GM04504 (cell line): Measurements from ENCODE around the gene REX1BD.

ENCODE experiments used
- DNase-seq: peaks from one replicate; pipeline ENCODE4 v3.0.0-alpha.2; 2012; ENCODE audit warnings: low read depth

Gene REX1BD

DNA sequence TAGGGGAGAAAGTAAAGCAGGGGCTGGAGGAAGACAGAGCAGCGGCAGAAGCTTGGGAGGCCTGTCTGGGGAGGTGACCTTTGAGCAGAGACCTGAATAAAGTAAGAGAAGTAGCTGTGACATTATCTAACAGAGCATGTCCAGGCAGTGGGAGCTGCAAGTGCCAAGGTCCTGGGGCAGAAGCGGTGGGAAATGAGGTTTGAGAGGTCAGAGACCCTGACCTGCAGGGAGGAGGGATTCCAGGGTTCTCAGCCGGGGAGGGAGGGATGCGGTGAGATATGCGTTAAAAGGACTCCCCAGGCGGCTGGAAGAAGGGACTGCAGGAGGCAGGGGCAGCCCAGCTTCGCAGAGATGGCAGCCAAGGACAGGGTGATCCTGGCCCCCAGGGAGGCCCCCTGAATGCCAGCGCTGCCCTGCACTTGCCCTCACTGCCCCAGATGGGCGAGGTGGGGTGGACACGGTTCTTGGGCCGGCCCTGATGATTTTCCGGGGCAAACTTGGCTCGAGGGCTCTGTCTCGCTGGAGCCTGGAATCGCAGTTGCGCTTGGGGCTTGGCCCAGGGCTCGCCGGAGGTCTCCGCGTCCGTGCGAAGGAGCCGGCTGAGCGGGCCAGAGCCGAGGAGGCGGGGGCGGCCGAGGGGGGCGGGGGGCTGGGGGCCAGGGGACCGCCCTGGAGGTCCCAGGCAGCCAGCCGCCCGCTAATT is 14.8 kb downstream of the REX1BD start:
- no peak for DNase-seq

DNA sequence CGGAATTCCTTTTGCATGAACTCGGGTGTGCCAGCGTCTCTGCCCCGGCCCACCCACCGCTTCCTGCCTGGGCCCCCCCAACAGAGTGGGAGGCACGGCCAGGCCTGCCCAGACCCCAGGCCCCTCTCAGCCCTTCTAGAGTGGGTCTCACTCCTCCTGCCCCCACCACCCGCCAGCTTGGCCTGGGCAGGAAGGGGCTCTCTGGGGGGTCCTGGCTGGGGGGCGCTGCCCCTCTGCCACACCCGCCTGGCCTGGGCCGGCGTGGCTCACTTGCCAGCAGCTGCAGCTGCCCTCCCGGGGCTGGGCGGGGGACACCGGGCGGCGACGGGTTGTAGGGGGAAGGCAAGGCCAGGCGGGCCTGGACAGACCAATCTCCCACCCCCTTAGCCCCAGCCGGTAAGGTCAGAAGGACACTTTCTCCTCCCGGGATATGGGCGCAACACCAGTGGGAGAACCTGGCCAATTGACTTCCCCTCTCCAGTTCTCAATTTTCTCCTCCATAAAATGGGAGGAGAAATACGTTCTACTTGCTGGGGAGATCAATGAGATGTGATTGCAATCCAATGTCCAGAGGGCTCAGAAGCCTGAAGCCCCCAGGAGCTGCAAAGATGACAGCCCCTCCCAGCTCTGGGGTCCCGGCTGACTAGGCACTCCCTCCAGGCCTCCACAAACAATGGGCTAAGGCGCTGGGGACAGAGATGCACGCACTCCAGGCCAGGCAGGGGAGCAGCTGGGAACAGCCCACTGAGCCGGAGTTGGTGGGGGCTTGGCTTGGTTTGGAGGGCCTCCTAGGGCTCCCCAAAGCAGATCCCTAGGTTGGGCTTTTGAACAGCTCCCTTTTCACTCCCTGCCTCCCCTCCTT is 15.6 kb downstream of the REX1BD start:
- no peak for DNase-seq

DNA sequence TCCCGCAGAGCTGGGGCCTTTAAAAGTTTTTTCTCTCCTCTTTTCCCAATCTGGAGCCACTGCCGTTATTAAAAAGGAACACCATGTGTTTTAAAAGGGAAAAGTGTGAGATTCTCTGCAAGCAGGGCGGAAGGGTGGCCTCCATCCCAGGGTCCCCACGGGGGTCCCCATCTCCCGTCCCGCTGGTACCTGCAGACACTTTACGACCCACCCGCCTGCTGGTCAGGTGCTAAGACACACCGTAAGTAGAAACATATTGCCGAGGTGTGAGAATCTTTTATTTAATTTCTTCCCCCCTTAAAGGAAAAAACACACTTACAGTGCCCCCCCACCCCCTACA is 16.2 kb downstream of the REX1BD start:
- no peak for DNase-seq

DNA sequence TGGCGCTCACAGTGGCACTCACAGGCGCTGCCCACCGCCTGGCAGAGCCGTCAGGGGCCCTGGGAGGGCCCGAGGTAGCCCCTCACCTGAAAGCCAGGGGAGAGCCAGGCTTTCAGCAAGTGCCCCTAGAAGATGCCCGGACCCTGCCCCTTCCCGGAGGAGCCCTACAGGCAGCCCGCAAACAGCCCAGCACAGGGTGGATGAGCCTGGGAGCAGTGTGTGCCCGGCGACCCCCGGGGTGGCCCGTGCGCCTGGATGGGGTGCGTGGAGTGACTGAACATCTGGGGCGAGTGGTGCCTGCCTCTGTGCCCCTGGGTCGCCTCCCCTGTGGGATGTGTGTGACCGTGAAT is 16.6 kb downstream of the REX1BD start:
- DNase-seq, result no peak

DNA sequence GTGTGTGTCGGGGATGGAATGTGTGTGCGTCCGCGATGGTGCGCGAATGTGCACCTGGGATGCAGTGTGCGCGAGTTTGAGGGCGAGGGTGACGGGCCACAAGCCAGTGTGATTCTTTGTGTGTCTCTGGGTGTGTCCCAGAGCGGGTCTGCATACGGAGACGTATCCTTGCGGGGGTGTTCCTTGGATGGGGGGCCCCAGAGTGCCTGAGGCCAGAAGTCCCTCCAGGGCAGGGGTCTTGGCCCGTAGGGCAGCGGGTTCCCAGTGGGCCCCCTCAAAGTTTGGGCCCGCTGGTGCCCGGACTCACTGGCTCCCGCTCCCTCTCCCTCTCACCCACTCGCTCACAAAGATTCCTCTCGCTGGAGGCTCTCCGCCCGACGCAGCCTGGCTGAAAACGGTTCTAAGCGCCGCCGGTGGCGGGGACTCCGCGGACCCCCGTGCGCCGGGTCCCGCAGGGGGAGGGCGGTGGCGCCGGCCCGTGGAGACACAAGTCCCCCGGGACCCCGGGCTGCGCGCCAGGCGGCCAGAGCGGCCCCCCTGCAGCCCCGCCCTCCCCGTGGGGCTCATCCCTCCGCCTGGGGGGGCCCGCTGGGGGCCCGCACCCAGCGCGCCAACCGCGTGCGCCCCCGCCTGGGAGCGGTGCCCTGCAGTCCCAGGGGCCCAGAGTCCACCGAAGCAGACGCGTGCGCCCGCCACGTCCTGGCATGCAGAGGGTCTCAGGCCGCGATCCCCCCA is 17.1 kb downstream of the REX1BD start:
- DNase-seq, result no peak

DNA sequence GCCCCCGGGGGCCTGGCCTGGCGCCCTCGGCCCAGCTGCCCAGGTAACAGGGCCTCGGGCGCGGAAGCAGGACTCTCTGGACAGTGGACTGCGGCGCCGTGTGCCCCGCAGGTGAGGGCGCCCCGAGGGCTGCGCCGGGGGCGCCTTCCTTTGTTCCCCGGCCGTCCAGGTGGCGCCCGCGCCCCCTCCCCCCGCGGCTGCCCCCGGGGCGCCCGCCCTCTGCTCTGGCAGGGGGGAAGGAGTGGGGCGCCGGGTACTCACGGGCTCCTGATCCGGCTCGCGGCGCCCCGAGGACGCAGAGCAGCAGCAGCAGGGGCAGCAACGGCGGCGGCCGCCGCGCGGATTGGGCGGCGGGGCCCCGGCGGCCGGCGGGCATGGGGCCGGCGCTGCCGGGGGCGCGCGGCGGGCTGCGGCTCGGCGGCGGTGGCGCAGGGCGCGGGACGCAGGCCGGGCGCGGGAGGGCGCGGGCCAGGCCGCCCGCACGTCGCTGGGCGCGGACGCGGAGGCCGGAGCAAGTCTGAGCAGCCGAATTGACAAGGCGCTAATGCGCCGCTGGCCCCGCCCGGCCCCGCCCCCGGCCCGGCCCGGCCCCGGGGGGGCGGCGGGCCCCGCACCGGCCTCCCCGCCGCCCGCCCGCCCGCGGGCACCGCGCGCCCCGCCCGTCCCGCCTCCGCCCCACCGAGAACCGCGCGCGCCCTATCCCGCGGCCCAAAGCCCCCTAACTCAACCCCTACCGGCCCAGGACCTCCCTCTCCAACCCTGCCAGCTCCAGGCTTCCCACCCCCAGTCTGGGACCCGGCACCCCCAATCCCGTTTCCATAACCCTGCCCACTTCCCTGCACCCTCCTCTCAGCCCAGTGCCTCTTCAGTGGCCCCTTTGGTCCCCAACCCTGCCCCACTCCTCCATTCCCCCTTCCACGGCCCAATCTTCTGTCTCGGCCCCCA is 18.0 kb downstream of the REX1BD start, which contains the start of gene CRLF1:
Gene CRLF1, minus strand, starts transcription at position 519 of the 945 bp plus-strand sequence. Its CDS starts 143 bp downstream, at position 376.
- no peak for DNase-seq

DNA sequence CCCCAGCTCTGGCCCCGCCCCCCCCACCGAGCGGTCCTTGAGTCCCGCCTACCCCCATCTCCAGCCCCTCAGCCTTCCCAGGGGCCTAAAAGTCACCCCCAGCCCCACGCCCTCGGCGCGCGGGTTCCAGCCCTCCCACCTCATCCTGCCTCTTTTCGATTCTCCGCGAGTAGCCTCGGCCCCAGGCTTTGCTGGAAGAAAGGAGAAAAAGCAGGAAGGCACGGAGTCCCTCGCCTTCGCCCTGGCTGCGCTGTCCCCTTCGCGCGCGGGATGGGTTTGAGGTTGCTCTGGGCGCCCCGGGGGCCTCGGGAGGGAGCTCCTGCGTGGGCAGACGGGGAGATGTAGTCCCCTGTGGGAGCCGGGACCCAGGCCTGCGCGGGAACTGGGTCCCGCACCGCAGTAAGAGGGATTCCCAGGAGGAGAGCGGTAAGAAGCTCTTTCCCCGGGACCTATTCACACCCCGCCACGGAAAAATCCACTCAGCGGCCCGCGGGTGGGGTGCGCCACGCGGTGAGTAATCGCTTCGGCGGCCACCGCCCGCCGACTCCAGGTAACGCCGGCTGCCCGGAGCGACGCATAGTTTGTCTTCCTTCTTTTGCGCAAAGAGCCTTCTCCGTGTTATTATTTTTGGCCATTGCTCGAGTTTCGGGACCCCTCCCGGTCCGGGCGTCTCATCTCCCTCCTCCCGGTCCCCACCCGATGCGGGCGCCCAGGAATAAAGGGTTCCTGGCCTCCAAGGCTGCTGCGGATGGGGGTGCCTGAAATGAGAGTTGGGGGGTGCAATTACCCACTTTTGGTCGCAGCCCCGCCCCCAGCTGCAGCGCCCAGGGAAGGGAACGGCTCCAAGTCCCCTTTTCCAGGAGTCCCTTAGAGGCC is 18.9 kb downstream of the REX1BD start:
- no peak for DNase-seq

DNA sequence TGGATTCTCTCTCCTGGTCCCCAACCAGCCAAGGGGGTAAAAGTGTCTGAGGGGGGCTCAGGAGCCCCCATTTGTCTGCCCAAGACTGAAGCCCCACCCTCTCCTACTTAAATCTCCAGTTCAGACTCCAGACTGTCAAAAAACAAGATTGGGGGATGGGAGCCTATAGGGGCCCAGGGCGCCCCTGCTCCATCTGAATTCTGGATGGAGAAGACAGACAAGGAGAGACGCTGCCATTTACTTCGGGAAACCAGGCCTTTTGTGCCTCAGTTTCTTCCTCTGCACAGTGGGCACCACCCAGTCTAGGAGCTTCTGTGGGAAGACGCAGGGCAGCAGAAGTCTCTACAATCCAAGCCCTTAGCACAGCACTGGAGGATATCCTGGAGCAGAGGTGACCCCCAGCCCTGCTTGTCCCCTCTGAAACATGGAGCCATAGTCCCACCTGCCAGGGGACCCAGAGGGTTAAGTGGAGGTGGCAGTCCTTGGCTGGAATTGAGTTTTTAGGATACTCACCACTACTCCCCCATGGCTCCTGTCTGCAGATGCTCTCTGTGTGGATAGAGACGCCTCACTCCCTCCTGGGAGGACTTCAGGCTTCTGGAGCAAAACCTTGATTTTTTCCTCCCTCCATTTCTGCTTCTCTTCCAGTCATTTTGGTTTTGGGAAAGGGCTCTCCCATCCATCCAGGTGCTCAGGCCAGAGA is 19.7 kb downstream of the REX1BD start:
- DNase-seq, result no peak

DNA sequence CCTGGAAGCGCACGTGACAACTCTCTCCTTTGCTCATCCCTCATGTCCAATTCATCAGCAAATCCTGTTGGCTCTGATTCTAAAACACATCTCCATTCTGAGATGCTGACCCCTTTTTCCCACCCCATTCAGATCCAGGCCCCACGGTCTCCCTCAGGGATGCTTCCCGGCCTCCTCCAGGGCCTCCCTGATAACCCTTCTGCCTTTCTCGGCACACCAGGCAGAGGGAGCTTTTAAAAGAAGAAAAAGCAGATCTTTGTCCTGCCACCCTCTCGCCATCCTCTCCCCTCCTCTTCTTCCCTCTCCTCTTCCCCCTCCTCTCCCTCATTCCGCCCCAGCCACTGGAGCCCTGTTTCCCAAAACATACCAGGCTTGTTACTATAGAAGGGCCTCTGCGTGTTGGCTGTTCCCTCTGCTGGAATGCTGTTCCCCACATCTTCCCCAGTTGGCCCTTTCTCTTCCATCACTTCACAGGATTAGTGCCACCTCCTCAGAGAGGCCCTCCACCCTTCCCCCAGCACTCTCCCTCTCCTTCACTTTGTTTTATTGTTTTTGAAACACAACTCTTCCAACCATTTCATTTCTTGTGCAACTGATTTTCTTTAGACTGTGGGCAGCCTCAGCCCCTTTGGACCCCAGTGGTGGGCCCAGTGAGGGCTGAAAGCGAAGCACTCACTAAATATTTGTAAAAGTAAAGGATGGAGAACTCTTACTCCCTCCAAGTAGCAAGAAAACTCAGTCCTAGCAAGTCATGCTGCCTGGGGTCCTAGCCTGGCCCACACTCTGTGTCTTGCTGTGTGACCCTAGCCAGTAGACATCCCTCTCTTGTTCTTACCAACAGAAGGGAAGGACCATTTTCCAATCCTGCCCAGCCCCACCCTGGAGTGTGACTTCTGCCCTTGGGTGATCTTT is 20.5 kb downstream of the REX1BD start:
- no peak for DNase-seq

DNA sequence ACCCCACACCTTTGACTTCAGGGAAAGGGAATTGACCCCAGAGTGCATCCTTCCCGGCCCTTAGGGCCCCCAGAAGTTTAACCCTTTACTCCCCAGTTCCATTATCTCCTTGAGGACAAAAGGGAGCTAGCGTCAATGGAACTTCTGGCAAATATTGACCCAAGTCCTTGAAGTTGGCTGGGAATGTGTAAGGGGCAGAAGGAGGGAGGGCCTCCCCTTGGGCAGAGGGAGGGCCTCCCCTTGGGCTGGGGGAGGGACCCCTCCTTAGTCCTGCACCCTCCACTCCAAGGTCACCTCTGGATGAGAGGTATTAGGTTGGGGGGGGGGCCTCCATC is 21.1 kb downstream of the REX1BD start:
- DNase-seq, result no peak

DNA sequence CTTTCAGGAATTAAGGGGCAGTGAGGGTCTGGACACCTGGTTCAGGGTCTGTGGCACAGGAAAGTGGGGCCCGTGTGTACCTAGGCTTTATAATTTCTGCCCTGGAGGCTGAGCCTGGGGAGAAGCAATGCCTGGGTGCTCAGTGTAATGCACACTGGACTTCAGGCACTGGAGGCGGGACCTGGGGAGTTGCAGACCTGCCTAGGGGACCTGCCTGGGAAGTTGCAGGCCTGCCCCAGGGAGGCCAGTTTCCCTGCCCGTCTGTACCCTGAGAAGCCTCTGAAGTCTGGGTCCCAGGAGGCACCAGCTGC is 21.6 kb downstream of the REX1BD start:
- DNase-seq, result no peak

DNA sequence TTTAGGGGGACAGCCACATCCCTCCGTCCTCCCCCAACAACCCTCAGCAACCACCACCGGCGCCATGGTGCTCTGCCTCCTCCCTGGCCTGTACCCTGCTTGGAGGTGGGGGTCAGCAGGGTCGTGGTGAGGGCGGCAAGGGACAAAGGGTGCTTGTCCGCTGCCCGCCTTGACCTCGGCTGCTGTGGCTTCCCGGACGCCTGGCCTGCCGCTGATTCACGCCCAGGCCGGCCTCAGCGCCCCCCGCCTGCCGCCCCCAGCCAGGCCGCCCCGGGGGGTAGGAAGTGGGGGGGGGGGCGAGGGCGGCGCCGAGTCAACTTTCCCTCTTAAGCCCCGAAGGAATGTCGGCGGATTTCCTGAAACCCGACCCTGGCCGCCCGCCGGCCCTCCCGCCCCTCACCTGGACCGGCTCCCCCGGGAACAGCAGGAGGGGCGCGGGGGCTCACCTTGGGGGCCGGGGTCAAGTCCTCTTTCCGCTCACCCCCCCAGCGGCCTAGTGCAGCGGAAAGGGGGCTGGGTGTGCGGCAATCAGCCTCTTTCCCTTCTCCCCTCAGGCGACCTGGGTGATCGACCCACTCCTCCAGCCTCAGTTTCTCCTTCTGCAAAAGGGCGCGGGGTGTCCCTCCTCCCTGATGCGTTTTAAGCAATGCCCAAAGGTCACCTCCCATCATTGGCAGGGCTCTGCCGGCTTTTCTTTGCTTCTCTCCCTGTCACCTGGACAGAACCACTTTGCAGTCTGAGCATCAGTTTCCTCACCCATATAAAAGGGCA is 22.1 kb downstream of the REX1BD start:
- no peak for DNase-seq

DNA sequence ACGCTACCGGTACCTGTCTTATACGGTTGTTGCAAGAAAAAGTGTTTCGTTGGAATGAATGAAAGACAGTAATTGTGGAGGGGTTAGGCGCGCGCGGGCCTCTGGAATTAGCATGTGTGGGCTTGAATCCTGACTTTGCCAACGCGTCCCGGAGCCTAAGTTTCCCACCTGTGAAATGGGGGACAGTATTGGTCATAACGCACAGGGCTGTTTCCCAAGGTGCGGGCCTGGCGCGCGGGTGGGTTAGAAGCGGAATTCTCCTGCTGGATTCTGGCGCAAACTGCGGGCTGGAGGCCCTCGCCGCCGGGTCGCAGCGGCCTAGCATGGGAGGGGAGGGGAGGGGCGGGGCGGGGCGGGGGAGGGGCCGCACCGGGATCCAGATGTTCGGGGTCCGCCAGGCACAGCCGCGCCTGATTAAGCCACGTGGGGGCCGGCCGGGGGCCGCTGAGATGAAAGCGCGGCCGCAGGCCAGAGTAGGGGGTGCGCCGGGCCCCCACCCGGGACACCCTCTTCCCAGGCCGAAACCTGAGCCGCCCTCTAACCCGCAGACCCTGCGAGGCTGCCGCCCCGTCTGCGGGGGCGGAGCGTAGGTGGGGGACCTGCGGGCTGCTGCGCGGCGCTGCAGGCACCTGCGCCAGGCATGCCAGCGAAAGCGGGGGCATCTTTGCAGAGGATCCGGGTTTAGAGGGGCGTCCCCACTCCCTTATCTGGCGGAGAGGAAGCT is 22.9 kb downstream of the REX1BD start:
- DNase-seq, result no peak

DNA sequence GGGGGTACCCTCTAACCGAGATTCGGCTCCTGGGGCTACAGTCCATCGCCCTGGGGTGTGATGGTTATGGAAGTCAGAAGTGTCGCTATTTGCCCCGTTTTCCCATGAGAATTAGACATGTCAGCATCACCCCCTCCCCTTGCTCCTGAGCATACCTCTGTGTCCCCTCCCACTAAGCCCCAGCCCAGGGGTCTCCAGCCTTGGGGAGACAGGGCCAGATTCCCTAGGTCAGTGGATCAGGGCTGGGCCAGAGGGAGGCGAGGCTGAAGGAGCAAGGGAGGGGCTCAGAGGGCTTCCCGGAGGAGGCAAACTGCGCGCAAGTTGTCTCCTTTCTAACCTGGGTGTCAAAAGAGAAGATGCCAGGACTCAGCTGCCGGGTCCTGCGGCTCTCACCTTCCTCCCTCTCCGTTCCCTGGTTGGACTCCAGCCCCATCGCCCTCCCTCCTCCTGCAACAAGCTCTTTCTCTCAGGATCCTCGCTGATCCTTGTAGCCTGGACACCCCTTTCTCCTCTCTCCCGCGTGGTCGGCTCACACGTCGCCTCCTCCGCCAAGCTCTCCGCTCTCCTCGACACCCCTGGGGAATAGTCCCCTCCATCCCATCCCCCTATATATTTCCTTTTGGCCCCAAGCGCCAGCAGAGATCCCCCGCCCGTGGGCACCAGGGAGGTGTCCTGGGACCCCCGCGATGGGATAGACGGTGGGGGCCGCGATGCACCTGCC is 23.6 kb downstream of the REX1BD start:
- DNase-seq, result no peak

DNA sequence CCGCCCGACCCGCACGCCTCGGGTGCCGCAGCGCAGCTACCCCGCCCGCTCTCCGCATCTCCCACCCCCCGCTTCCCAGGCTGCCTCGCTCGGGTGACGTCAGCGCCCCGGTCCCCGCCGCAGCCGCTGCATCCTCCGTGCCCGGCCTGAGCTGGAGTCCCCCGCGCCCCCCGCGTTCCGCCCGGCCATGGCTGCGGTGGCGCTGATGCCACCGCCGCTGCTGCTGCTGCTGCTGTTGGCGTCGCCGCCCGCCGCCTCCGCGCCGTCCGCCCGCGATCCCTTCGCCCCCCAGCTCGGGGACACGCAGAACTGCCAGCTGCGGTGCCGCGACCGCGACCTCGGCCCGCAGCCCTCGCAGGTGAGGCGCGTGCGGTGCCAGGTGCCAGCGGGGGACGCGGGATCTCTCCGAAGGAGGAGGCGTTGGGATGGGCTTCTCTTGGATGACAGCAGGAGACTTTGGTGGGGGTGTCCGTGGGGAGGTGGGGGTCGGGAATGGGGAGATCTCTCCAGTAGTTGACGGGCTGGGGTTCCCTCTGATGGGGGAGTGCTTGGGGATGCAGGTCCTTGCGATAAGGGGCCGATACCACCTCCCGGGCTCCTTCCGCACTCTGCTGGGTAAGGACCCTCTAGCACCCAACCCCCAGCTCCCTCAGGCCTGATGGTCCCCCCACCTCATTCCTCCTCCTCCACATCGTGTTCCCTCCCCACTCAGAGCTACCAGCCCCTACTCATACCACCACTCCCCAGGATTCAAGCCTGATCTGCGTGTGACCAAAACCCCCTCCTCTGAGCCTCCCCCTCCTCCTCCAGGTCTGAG is 24.4 kb downstream of the REX1BD start, which contains the start of gene TMEM59L:
Gene TMEM59L, plus strand, starts transcription at position 99 of the 817 bp plus-strand sequence. Its CDS starts 89 bp downstream, at position 188.
- DNase-seq, result no peak

DNA sequence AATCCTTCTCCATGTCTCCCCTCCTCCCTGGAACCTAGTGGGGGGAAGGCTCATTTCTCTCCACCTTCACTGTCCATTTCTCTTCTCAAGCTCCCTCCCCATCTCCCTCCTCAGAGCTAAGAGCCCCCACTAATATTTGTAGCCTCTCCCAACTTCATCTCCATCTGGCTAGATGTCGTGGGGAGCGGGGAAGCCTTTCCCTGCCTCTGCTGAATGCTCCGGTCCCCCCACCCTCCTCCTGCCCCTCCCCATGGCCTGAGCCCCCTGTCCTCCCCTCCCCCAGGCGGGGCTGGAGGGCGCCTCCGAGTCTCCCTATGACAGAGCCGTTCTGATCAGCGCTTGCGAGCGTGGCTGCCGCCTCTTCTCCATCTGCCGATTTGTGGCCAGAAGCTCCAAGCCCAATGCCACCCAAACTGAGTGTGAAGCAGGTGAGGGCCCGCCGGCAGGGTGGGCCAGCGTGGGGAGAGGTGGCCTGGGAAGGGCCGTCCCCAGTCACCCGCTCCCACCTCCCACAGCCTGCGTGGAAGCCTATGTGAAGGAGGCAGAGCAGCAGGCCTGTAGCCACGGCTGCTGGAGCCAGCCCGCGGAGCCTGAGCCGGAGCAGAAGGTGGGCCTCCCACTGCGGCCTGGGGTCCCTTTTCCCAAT is 25.1 kb downstream of the REX1BD start:
- no peak for DNase-seq
